CD4-positive, alpha-beta T cell treated with Interferon gamma for 1 hour (primary cell): ENCODE measurements around the gene RGS12.

Experiments
- DNase-seq: peaks from one replicate; pipeline ENCODE4 v3.0.0-alpha.2; 2020

Gene RGS12

GRCh38 chr4:3253808-3254207 is 39.0 kb upstream of the RGS12 start:
- no peak for DNase-seq

- DNase-seq = no peak
Observed at GRCh38 chr4:3254302-3255131, 38.3 kb upstream of the RGS12 start.

GRCh38 chr4:3255611-3256186 is 37.1 kb upstream of the RGS12 start:
- DNase-seq = no peak

GRCh38 chr4:3256230-3257102 is 36.4 kb upstream of the RGS12 start:
- no peak for DNase-seq

GRCh38 chr4:3257103-3257555 is 35.7 kb upstream of the RGS12 start:
- DNase-seq = no peak

GRCh38 chr4:3257556-3258482 is 35.0 kb upstream of the RGS12 start:
- no peak for DNase-seq

- no peak for DNase-seq
Observed at GRCh38 chr4:3261411-3262207, 31.2 kb upstream of the RGS12 start.

GRCh38 chr4:3262208-3263052 is 30.4 kb upstream of the RGS12 start:
- no peak for DNase-seq

- no peak for DNase-seq
Observed at GRCh38 chr4:3263053-3263875, 29.6 kb upstream of the RGS12 start.

GRCh38 chr4:3263876-3264193 is 29.0 kb upstream of the RGS12 start:
- DNase-seq = no peak

- DNase-seq = no peak
Observed at GRCh38 chr4:3266076-3266475, 26.7 kb upstream of the RGS12 start.

GRCh38 chr4:3267576-3268394 is 25.0 kb upstream of the RGS12 start:
- no peak for DNase-seq

- no peak for DNase-seq
Observed at GRCh38 chr4:3268395-3269104, 24.3 kb upstream of the RGS12 start.

- no peak for DNase-seq
Observed at GRCh38 chr4:3269105-3269927, 23.5 kb upstream of the RGS12 start.

- DNase-seq = no peak
Observed at GRCh38 chr4:3269991-3270611, 22.7 kb upstream of the RGS12 start.

GRCh38 chr4:3271131-3271530 is 21.7 kb upstream of the RGS12 start:
- DNase-seq = no peak

GRCh38 chr4:3276986-3277385 is 15.8 kb upstream of the RGS12 start:
- DNase-seq = no peak
